Effector CD8-positive, alpha-beta T cell (primary cell): ENCODE data around the gene SOX18.

Experiments used
- DNase-seq: peaks from one replicate; lab custom pipeline; 2025; lab: John Stamatoyannopoulos, UW

The SOX18 gene

DNA sequence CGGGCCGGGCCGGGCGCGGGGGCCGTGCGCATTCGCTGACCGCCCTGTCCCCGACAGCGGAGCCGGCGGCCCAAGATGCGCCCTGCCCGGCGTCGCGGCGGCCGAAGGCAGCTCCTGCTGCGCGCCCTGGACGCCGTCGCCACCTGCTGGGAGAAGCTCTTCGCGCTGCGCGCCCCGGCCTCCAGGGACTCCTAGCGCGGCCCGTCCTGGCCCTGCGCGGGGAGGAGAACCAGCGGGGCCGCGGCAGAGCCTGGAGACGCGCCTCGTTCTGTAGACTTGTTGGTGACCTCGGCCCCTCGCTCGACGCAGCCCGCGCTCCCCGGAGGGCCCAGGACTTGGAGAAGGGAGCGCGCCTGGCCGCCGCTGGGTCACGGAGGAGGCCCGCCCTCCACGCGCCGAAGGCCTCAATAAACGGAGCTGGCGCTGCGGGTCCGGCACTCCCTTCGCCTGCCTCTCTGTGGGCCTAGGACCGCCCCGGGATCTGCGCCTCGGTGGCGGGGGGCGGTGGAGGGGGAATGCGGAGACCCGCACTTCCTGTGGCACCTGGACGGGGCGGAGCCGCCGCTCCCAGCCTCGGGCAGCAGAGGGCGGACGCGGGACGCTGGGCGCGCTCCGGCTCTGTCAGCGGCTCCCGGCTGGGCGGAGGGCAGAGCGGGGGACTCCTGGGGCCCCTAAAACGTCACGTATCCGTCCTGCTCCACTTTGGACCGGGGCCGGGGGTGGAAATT lies 10.7 kb downstream of the SOX18 start:
- DNase-seq = peak; percentile 60

DNA sequence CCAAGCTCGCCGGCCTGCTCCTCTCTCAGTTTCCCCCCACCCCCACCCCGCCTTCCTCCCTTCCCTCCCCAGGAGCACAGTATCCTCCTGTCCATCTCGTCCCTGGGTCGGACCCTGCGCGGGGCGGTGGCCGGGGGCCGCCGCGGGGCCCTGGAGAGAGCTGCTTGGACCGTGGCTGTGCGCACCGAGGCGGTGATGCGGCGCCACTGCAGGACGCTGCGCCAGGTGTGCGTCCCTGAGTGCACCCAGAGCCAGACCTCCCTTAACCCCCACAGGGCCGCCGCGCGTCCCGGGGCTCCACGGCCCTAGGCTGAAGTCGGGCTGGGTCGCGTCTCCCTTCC lies 11.2 kb downstream of the SOX18 start:
- DNase-seq = no peak

DNA sequence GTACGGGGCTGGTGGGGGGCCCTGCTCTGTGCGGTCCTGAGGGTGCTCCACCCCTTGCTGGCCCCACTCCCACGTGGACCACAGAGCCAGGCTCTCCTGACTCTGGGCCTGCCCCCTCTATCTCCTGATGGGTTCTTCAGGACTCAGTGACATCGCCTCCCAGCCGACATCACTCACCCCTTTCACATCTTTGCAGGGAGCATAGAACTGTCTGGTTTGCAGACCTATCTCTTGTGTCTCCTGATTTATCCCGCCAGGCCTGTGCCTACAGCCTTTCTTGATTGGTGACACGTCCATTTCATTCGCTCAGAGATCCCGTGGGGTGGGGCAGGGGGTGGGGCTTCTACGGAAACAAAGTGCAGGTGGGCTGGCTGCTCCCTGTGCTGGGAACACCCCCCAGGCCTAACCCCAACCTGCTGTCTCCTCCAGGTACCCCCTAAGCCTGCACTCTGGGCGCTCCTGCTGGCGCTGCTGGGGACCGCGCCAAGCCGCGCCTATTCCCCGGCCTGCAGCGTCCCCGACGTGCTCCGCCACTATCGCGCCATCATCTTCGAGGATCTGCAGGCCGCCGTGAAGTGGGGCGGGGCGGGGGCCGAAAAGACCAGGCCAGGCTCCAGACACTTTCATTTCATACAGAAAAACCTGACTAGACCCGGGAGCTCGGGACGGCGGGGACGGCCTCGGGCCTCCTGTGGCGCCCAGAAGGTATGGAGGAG lies 11.8 kb downstream of the SOX18 start:
- no peak for DNase-seq

DNA sequence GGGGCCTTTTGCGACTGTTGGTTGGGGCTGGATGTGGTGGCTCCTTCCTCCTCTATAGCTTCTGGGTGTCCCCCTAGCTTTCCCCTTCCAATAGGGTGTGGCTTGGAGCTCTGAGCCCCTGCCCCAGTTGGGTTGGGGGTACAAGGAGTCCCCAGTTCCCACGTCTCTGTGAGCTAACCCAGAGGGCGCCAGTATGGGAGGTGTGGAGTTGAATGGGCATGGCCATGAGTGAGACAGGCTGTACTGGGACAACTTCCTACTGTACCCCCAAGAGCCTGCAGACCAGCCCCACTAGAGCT lies 12.3 kb downstream of the SOX18 start:
- DNase-seq = no peak

DNA sequence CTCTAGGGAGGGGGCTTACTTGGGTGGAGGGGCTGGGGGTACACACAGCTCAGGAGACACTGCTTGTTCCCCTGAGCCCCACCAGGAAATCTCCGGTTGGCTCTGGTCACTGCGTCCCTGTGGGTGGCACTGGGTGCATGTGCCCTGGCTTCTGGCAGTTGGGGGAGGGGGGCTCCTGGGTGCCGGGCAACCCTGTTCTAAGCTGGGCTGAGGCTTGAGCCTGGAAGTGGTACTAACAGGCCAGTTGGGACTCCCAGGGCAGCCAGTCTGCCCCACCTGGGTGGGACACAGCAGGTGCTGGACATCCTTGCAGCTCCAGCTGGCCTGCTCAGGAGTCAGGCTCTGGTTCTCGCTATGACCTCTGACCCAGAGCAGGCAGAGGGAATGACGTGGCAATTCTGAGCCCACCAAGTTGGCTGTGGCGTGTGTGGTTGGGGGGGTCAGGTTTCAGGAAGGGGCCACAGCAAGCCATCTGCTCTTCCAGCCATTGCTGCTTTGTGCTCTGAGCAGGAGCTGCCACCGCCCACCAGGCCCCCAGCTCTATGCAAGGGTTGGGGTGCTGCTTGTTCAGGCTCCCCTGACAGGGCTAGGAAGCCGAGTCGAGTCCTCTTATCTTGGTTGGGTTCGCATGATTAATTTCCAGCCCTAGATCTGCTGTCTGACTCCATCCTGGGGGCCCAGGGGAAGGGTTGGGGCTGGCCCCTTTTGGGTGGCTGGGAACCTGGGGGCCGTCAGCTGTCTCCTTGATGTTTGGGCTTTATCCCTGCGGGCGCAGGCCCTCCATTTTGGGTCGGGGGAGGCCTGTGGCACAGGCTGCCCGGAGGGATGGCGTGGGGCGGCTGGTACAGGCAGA lies 12.9 kb downstream of the SOX18 start:
- DNase-seq = no peak

DNA sequence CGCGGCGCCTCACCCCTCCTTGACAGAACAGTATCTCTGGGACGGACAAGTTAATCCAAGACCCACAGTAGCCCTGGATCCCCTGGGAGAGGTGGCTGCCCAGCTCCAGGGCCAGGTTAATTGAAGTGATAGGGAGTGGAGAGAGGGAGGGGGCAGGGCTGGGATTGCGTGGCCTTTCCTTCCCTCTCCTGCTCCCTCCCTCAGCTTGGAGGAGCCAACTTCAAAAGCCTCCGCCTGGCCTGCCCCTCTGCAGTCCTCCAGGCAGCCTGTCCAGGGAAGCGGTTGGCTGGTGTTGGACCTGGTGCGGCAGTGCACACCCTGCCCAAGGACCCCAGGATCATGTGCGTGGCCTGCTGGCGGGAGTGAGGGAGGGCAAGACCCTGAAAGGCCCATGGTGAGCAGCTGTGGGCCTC lies 13.5 kb downstream of the SOX18 start, which contains the start of gene C20orf204:
Gene C20orf204 (plus strand): TSS at position 250 of the 413 bp plus-strand sequence. CDS start 142 bp downstream, at position 392.
- DNase-seq = no peak

DNA sequence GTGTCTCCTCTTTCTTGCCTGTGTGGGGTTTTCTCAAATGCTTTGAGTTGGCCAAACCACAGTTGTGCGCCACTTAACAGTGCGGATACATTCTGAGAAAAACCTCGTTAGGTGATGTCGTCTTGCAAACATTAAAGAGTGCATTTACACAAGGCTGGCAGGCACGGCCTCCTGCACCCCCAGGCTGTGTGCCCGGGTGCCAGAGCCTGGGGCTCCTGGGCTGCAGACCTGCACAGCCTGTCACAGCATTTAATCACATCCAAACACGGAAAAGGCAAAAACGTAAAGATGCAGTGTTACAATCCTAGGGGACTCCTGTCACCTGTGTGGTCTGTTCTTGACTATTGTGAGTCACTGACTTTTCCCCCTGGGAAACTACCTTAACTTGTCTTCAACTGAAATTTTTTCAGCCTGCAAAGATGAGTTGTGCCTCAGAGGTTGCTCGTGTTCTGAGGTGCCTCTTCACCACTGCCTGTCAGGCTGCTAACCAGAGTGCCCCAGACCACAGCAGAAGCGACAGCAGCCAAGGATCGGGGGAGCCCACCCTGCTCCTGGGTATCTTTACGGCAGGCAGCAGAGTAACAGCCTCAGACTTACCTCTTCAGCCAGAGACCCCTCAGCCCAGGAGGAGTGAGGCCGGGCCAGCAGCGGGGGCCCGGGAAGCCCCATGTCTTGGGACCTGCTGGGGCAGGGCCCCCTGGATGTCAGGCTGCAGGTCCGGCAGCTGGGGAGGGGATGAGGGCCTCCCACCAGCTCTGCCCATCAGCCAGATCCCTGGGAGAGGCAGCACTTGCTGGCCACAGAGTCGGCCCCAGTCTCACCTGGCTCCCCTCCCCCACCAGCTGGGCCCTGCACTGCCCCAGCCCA lies 14.1 kb downstream of the SOX18 start:
- DNase-seq = no peak

DNA sequence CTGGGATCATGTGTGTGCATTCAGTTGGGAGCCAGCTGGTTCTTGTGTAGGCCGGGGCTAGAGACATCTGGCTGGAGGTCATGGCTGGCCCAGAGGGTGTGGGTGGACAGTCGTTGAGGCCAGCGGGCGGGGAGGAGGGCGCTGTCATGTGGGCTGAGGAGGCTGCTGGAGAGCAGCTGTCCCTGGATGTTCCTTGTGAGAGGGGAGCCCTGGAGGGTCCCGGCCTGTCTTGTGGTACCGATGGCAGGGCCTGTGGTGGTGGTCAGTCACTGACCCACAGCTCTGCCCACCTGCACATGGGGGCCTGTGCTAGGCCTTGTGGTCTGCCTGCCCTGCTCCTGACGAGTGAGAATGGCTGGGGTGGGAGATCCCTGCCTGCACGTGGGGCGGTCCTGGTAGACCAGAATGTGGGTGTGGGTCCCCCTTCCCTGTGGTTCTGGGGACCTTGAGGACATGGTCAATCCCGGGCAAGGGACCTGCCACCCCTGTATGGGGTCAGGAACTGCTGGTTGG lies 15.4 kb downstream of the SOX18 start:
- DNase-seq = no peak

DNA sequence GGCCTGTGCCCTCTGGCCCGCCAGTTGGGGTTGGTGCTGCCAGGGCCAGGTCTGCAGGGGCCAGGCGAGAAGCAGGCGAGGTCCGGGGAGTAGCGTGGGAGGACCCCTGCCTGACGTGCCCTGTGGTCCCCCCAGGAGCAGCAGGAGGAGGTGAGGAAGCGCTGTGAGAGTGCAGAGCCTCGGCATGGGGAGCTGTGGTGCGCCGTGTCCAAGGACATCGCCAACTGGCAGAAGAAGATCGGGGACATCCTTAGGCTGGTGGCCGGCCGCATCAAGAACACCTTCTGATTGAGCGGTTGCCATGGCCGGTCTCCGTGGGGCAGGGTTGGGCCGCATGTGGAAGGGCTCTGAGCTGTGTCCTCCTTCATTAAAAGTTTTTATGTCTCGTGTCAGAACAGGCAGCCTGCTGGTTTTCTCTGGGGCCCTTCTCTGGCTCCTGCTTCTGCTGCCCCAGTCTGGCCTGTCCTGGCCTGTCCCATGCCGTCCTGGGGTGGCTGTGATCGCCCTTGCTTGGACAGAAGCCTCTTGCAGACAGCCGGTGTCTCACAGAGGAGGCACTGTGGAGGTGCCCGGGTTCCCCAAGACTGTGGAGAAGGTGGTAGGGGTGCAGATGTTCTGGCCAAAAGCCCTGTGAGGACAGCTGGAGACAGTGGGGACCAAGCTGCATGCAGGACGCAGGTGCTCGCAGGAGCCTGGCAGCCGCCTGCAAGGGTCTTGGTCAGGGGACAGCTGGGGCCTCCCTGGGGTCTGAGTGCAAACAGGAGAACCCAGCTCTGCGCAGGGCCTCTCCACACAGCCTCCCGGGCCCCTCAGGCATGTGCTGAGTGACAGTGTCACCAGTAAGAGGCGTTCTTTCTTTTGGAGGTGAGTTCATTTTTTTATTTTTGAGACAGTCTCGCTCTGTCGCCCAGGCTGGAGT lies 16.5 kb downstream of the SOX18 start:
- DNase-seq = no peak

DNA sequence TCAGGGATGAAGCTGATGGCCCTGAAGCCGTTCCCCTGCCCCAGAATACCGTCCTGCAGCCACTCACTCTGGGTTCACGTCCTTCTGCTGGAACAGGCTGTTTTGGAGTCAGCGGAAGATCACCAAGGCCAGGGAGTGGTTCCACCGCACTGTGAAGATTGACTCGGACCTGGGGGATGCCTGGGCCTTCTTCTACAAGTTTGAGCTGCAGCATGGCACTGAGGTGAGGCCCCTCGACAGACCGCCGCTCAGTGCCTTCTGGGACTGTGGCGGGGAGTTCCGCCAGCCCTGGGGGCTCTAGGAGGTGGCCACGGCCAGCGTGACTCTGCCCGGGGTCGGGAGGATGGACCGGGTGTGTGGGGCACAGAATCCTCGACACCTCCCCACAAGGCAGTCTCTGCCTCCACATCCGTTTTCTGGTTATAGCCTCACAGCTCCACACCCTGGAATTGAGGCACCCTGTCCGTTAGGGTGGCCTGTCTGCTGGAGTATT lies 17.6 kb downstream of the SOX18 start:
- no peak for DNase-seq

DNA sequence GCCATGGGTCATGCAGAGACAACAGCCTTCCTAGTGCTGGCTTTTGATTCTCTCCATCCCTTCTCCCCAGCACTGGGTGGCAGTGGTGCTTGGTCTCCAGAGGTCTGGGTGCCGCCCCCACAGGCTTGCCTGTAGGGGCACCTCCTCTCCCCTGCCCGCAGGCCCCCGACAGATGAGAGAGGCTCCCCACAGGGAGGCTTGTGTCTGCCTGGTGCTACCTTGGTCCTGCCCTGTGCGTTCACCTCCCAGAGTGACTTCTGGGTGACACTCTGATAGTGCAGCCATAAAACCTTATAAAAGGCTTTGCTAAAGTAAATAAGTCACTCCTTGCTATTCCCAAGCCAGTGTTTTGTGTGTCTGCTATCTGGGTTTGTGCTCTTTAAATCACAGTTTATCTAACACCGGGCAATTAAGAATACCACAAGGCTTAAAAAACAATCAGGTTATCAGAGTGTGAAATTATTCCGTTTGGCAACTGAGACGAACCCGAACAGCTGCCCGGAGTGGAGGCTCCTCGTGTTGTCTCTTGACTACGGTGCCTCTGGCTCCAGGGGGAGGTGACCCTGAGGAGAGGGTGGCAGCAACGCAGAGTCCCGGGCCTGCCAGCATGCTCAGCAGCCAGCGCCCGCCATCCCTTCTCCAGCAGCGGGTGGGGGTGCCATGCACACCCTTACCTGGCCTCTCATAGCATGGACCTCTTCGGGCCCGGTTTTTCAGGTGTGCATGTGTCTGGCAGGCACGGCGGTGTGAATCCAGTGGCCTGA lies 18.9 kb downstream of the SOX18 start:
- no peak for DNase-seq

DNA sequence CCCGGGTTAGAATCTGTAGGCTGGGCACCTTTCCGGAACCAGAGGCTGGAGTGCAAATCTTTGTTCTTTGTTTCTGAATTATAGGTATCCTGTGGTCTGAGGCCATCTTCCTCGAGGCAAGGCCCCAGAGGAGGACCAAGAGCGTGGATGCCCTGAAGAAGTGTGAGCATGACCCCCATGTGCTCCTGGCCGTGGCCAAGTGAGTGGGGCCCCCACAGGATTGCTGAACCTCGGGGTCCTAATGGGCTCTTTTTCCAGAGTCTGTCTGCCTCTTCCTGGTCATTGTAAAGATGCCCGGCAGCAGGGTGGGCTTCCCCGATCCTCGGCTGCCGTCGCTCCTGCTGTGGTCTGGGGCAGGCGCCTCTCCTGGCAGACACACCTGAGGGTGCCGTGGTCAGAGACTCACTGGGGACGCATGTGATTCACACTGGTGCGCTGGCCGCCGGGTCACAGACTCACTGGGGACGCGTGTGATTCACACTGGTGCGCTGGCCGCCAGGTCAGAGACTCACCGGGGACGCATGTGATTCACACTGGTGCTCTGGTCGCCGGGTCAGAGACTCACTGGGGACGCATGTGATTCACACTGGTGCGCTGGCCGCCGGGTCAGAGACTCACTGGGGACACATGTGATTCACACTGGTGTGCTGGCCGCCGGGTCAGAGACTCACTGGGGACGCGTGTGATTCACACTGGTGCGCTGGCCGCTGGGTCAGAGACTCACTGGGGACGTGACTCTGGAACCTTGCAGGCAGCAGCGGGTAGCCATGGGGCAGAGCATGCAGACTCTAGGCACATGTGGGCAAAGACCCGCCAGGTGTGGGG lies 19.9 kb downstream of the SOX18 start:
- no peak for DNase-seq

DNA sequence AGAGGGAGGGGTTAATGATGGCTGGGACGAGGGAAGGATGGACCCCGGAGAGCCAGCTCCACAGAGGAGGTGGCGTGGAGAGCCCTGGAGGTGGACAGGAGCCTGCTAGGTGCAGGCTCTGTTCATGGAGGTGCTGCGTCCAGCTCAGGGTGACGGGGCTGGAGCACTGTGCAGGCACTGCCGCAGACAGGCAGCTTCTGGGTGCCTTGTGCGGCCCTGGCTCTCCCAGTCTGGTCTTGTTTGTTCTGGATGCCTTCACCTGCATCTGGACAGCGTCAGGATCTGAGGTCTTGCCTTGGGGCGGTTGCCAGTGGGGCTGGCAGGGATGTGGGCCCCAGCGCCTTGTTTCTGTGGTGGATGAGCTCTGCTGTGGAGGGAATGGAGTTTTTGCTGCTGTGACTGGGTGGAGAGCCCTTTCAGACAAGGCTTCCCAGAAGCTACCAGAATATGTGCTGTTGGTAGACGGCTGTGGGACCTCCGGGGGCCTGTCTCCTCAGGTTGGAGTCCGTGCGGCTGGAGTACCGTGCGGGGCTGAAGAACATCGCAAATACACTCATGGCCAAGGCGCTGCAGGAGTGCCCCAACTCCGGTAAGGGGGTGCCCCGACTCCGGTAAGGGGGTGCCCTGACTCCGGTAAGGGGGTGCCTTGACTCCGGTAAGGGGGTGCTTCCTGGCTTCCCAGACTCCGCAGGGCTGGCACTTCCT lies 21.3 kb downstream of the SOX18 start:
- DNase-seq = no peak

DNA sequence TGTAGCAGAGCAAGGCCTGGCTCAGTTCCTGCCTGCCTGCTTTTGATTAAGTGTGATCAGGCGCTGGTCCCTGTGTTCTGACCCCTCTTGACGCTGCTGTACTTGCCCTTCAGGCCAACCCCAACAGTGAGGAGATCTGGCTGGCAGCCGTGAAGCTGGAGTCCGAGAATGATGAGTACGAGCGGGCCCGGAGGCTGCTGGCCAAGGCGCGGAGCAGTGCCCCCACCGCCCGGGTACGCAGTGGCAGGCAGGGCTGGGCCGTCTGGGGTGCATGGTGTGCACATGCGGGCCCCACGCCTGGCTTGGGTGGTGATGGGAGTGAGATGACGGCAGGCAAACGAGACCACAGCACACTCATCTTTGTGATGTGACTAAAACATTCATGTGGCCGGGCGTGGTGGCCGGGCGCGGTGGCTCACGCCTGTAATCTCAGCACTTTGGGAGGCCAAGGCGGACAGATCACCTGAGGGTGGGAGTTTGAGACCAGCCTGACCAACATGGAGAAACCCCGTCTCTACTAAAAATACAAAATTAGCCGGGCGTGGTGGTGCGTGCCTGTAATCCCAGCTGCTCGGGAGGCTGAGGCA lies 23.5 kb downstream of the SOX18 start:
- DNase-seq = no peak

DNA sequence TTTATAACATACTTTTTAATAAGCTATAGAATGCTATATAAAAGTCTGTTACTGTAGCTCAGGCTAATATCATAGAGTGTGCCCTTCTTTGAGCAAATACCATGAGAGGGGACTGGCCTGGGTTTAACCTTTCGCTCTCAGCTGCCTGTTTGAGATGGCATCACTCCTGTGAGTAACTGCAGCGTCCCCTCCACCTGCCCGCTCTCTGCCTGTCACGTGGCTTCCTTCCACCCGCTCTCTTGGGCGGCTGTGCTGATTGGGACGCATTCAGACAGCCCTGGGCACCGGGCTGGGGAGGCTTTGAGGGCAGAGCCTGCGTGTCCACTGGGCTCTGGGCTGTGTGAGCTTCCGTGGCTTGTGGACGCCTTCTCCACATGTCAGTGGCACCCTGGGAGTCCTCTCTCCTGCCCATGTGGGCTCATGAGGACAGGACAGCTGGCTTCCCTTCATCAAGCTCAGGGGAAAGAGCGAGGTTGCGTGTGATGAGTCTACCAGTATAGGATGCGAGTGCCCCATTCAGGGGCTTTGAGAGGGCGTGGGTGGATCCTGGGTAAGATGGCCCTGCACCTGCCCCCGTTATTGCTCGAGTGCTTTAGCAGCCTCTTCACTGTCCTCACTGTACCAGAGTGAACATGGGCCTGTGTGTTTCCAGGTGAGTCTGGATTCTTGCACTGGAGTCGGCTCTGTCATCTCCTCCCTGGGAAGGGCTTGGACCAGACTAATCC lies 24.2 kb downstream of the SOX18 start:
- no peak for DNase-seq

DNA sequence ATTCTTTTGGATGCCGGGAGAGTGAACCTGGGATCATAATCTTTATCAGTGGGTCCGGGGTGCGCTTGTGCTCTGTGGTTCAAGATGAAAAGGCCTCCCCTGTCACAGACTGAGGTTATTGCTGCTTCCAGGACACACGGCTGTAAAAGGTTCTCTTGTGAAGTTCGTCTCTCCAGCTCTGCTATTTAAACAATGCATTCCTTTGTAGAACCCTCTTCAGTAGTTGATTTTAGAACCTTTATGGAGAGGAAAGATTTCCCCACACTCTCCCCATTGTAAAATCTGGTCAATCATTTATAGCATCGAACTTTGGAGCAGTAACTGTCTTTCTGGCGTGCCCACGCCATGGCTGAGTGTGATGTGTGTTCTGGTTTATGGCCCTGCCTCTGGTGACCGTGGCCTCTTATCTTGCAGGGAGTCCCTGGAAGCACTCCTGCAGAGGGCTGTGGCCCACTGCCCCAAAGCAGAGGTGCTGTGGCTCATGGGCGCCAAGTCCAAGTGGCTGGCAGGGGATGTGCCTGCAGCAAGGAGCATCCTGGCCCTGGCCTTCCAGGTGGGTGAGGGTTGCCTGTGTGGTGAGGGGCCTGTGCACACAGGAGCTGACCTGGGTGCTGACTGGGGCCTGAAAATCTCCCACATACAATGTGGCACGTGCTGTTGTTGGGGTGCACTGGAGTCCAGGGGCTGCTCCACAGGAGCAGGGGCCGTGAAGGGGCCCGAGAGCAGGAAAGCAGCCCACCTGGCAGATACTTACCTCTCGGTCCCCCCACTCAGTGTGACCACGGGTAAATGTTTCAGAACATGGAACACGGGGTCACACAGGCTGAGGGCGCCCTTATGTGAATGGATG lies 25.1 kb downstream of the SOX18 start:
- no peak for DNase-seq
